HG03135 (cell line): Measurements from ENCODE around the gene LAIR2.
A peak's percentile ranks its signal among the peaks of the same experiment; 100 is the strongest.
"Not testable (repeated sequence)": the region's sequence is repeated elsewhere in the genome, so short reads cannot be mapped to it uniquely, and the experiment has no call there.

ENCODE experiments used
- ATAC-seq: cut with Tn5 transposase; IDR thresholded peaks from one replicate; pipeline ENCODE4 v1.9.1; 2021; ENCODE audit warnings: mild to moderate bottlenecking, moderate library complexity; ENCODE audit not compliant: unreplicated experiment

The LAIR2 gene

GRCh38 chr19:54464044-54464629, 38.5 kb upstream of the LAIR2 start:
- ATAC-seq = peak; percentile 36

GRCh38 chr19:54464630-54465425, 37.8 kb upstream of the LAIR2 start:
- peak; percentile 43 for ATAC-seq

- ATAC-seq = no peak
Measured at GRCh38 chr19:54465426-54466109, 37.1 kb upstream of the LAIR2 start.

- not testable (repeated sequence) for ATAC-seq
Measured at GRCh38 chr19:54466110-54466480, 36.5 kb upstream of the LAIR2 start.

GRCh38 chr19:54469496-54469934, 33.1 kb upstream of the LAIR2 start:
- ATAC-seq = no peak

GRCh38 chr19:54470276-54470887, 32.2 kb upstream of the LAIR2 start:
- no peak for ATAC-seq

- no peak for ATAC-seq
Measured at GRCh38 chr19:54470991-54471782, 31.4 kb upstream of the LAIR2 start.

GRCh38 chr19:54473071-54473891, 29.4 kb upstream of the LAIR2 start, which contains the start of gene CDC42EP5:
TSS of gene CDC42EP5 (minus strand) at chr19:54473296. CDS start at chr19:54465547, 7,749 bp downstream.
- ATAC-seq = no peak

GRCh38 chr19:54473892-54474372, 28.7 kb upstream of the LAIR2 start:
- ATAC-seq = no peak

- no peak for ATAC-seq
Measured at GRCh38 chr19:54475706-54476105, 26.9 kb upstream of the LAIR2 start.

GRCh38 chr19:54477650-54478049, 25.0 kb upstream of the LAIR2 start:
- ATAC-seq = no peak

GRCh38 chr19:54478677-54479266, 23.9 kb upstream of the LAIR2 start:
- ATAC-seq = no peak

GRCh38 chr19:54480051-54480450, 22.6 kb upstream of the LAIR2 start:
- no peak for ATAC-seq

GRCh38 chr19:54481326-54481930, 21.2 kb upstream of the LAIR2 start:
- ATAC-seq = no peak

GRCh38 chr19:54482889-54483288, 19.7 kb upstream of the LAIR2 start:
- ATAC-seq = no peak

GRCh38 chr19:54484451-54484850, 18.2 kb upstream of the LAIR2 start:
- ATAC-seq = no peak

- ATAC-seq = no peak
Measured at GRCh38 chr19:54485851-54486250, 16.8 kb upstream of the LAIR2 start.

- no peak for ATAC-seq
Measured at GRCh38 chr19:54489341-54489740, 13.3 kb upstream of the LAIR2 start.

- ATAC-seq = no peak
Measured at GRCh38 chr19:54489766-54490165, 12.9 kb upstream of the LAIR2 start.
